Endothelial cell (in vitro differentiated cells): Measurements from ENCODE around the gene GALNT13. TPM values are rescaled to one million over a fixed set of nuclear protein-coding genes. Genes with fewer than 3 reads are reported as not detected.

ENCODE experiments used
- DNase-seq: peaks from one replicate; pipeline ENCODE4 v3.0.0; 2021; ENCODE audit warnings: low spot score
- H3K27ac Mint-ChIP-seq: one replicate; pipeline ENCODE4 v1.8.0; 2021; ENCODE audit warnings: mixed read lengths, inconsistent platforms; ENCODE audit not compliant: unreplicated experiment
- H3K27me3 Mint-ChIP-seq: one replicate; pipeline ENCODE4 v1.8.0; 2021; ENCODE audit warnings: mild to moderate bottlenecking, moderate library complexity, mixed read lengths, inconsistent platforms; ENCODE audit not compliant: unreplicated experiment
- H3K36me3 Mint-ChIP-seq: one replicate; pipeline ENCODE4 v1.8.0; 2021; ENCODE audit warnings: mild to moderate bottlenecking, low read depth, mixed read lengths, inconsistent platforms; ENCODE audit not compliant: unreplicated experiment
- H3K4me1 Mint-ChIP-seq: one replicate; pipeline ENCODE4 v1.8.0; 2021; ENCODE audit warnings: mild to moderate bottlenecking, mixed read lengths, inconsistent platforms; ENCODE audit not compliant: unreplicated experiment
- H3K4me3 Mint-ChIP-seq: one replicate; pipeline ENCODE4 v1.8.0; 2021; ENCODE audit warnings: mild to moderate bottlenecking, mixed read lengths, inconsistent platforms; ENCODE audit not compliant: unreplicated experiment
- H3K9me3 Mint-ChIP-seq: one replicate; pipeline ENCODE4 v1.8.0; 2021; ENCODE audit warnings: mixed read lengths, inconsistent platforms; ENCODE audit not compliant: unreplicated experiment
- total RNA-seq: library from RNA; stranded (reverse); fragmentation: NEBNext Ultra II Directional; extraction: Animal tissue kit (Norgen Biotek cat#: 25700); gene quantifications from one replicate; pipeline ENCODE4 v1.2.1, GENCODE V29; 2021; ENCODE audit not compliant: unreplicated experiment
- TF ChIP-seq, protein P1 (sequence below): fragments of 200-600 bp; sonication (generic); IDR thresholded peaks from one replicate; pipeline ENCODE4 v1.5.0; 2021; ENCODE audit warnings: antibody characterized with exemption; ENCODE audit not compliant: unreplicated experiment

The GALNT13 gene
- total RNA-seq, 1 donor from 2014 or later = 26.3 TPM

DNA sequence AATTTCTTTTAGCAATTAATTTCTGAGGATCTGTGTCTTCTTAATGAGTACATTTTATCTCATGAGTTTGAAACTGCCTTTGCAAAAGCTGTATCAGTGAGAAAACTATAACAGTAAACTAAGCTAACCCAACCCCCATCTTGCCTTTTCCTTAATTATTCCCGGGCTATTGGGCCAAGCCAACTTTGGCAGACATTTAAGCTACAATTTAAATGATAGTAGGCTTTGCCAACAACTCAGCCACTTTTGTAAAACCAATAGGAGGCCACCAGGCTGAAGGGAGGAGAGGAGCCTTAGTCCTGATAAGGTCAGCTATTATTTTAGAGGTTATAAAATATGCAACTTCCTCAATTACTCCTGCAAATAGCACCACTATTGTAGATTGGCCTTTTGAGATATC lies 608.8 kb downstream of the GALNT13 start:
- H3K36me3 Mint-ChIP-seq = no peaks in the 10 kb centered on the region
- H3K4me3 Mint-ChIP-seq = no peak overlapping the region
- H3K27ac Mint-ChIP-seq = no peak overlapping the region
- peaks cover 8% of the 10 kb centered on the region for H3K4me1 Mint-ChIP-seq
- H3K27me3 Mint-ChIP-seq = no peaks in the 10 kb centered on the region
- DNase-seq = no peak
- TF ChIP-seq, protein P1, sequence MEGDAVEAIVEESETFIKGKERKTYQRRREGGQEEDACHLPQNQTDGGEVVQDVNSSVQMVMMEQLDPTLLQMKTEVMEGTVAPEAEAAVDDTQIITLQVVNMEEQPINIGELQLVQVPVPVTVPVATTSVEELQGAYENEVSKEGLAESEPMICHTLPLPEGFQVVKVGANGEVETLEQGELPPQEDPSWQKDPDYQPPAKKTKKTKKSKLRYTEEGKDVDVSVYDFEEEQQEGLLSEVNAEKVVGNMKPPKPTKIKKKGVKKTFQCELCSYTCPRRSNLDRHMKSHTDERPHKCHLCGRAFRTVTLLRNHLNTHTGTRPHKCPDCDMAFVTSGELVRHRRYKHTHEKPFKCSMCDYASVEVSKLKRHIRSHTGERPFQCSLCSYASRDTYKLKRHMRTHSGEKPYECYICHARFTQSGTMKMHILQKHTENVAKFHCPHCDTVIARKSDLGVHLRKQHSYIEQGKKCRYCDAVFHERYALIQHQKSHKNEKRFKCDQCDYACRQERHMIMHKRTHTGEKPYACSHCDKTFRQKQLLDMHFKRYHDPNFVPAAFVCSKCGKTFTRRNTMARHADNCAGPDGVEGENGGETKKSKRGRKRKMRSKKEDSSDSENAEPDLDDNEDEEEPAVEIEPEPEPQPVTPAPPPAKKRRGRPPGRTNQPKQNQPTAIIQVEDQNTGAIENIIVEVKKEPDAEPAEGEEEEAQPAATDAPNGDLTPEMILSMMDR = no peak
- H3K9me3 Mint-ChIP-seq = no peaks in the 10 kb centered on the region

DNA sequence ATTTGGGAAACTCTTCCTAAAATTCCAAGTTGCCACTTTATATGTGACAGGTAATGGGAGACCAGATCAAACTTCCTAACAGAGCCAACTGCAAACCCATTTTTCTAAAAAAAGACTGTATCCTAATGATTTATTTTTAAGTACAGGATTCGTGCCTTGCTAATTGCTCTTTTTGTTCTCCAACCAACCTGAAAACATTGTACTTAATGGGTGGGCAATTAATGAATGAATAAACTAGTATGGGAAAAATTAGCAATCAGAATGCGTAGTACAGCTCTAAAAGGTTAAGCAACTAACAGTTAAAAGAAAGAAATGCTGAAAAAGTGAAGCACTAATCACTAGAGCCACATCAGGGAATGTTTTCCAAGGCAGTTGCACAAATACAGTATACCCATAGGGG lies 609.6 kb downstream of the GALNT13 start:
- peaks cover 8% of the 10 kb centered on the region for H3K4me1 Mint-ChIP-seq
- TF ChIP-seq, protein P1 = no peak
- no peaks in the 10 kb centered on the region for H3K27me3 Mint-ChIP-seq
- no peak for DNase-seq
- H3K36me3 Mint-ChIP-seq = no peaks in the 10 kb centered on the region
- H3K27ac Mint-ChIP-seq = no peak overlapping the region
- H3K9me3 Mint-ChIP-seq = no peaks in the 10 kb centered on the region
- no peak overlapping the region for H3K4me3 Mint-ChIP-seq

DNA sequence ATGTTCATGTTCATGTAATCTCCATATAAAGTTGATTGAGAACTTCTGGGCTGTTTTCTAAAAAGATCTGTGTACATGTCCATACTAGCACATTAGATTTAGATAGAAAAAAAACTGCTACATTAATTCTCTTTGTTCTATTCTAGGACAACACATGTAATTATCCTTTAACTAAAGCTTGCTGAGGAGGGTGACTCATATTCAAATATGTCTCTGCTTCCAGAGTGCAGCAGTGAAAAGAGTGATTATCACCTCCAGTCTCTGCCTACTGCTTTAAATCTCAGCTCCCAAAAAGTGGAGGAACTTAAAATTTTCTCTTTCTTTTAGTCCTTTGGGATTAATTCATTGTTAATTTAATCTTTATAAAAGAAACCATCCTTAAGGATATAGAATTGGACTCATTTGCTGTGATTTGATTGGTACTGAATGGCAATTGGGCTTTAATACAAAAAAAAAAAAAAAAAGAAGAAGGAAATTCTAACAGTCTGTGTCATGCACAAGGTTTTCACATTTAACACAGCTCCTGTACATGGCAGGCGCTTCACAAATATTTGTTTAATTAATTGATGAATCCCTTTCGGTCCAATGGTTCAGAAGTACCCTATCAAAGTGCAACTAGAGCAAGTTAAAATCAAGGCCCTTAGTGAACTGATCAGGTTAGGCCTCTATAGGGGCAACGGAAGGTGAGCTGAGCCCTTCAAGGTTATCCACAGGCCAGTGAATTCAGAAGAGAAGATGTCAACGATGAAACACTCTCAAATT lies 612.8 kb downstream of the GALNT13 start:
- H3K4me3 Mint-ChIP-seq = no peak overlapping the region
- H3K27ac Mint-ChIP-seq = no peak overlapping the region
- H3K36me3 Mint-ChIP-seq = no peaks in the 10 kb centered on the region
- no peaks in the 10 kb centered on the region for H3K27me3 Mint-ChIP-seq
- no peak for DNase-seq
- peaks cover 10% of the 10 kb centered on the region for H3K4me1 Mint-ChIP-seq
- TF ChIP-seq, protein P1 = no peak
- H3K9me3 Mint-ChIP-seq = no peaks in the 10 kb centered on the region

DNA sequence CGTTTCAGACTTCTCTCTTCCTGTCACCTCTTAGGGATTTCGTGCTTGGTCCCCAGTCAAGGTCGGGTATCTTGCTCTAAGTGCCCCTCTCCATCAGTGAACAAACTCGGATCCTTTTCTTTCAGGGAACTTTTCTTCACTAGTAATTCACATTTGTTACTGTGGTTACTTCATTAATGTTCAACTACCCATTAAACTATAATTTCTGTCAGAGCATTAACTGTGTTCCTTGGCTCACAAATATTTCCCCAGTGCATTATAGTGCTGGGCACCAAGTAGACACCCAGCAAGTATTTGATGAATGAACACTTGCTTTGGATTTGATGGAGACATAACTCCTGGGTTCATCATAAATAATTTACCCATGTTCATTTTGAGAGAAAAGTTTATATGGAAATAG lies 617.1 kb downstream of the GALNT13 start:
- Mint-ChIP-seq H3K4me1 (peaks cover 6% of the 10 kb centered on the region), H3K27ac (no peak overlapping the region), H3K27me3 (no peaks in the 10 kb centered on the region), H3K9me3 (no peaks in the 10 kb centered on the region), H3K4me3 (no peak overlapping the region), H3K36me3 (no peaks in the 10 kb centered on the region)
- TF ChIP-seq, protein P1 = no peak
- DNase-seq = no peak

DNA sequence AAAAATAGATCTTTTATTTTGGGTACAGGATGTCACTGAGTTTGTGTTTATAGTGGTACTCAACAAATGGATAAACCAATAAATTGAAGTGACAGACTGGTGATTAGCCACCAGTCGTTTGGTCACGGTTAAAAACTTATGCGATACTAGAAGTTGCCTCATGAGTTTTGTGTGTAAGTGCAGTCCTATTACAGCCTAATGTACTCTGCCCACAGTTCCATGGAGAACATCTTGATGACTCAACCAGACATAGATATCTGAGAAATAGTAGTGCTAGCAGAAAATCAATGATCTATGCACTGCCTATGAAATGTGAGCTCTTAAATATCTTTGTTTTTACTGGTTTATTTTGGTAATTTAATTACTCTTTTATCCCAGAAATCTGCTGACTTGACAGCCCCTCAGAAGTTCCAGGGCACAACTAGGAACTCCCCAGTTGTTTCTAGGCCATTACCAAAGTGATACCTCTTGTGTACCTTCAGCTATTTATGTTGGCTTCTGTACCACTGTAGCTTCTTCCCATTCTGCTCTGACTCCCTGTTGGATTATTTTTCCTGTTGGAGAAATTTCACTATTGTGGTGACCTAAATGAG lies 617.6 kb downstream of the GALNT13 start:
- Mint-ChIP-seq H3K9me3 (no peaks in the 10 kb centered on the region), H3K36me3 (no peaks in the 10 kb centered on the region), H3K4me1 (peaks cover 2% of the 10 kb centered on the region), H3K27me3 (no peaks in the 10 kb centered on the region), H3K27ac (no peak overlapping the region), H3K4me3 (no peak overlapping the region)
- DNase-seq = no peak
- TF ChIP-seq, protein P1 = no peak
